8988T (cell line): Measurements from ENCODE around the gene APBB2.
A peak's percentile ranks its signal among the peaks of the same experiment; 100 is the strongest.

ENCODE experiments used
- DNase-seq: peaks from one replicate; pipeline ENCODE4 v3.0.0; 2011

The APBB2 gene

DNA sequence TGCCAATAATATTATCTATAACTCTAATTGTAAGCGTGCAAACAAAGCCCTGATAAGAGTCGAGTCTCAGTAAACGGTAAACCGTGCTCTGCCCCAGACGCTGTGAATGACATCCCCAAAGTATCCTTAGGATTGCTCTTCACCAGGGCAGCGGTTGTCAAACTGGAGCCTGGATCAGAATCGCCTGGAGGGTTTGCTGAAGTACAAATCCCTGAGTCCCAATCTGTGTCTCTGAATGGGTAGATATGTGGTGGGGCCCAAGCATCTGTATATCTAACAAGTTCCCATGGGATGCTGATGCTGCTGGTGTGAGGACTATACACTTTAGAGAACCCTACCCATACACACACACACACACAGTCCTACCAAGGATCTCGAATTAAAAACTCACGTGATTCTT lies 813 bp upstream of the APBB2 start:
- no peak for DNase-seq

DNA sequence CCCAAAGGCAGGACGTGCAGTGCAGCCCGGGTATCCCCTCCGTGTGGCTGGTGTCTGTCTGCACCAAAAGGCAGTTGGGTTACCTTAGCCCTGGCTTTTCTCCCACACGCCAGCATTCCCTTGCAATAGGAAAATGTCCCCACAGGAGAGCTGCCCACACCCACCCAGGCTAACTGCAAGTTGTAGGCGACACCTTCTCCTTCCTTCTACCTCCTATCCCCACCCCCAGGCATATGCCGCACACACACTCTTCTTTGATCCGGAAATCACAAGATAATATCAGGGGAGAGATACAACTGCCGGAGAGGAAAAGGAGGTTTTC lies 444 bp upstream of the APBB2 start:
- DNase-seq: no peak

DNA sequence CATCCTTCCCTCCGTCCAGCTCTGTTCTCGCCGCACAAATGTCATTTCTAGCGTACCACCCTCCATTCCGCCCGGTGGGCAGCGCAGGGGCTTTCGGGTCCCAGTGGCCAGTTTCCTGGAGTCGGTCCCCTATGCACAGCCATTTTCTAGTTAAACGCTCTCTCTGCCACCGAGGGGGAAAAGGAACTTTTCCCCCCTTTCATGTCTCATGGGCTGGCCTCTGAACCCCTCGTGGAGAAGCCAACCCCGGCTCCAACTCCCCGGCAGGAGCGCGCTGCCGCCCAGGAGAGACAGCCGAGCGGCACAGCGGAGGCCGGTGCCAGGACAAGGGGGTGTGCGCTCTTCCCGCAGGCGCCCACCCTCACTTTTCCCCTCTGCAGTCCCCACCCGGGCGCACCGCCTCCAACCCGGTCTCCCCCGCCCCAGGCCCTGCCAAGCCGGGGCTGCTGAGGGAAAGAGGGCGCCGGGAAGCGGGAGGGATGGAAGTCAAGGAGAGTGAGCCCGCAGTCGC lies 662 bp downstream of the APBB2 start:
- no peak for DNase-seq

DNA sequence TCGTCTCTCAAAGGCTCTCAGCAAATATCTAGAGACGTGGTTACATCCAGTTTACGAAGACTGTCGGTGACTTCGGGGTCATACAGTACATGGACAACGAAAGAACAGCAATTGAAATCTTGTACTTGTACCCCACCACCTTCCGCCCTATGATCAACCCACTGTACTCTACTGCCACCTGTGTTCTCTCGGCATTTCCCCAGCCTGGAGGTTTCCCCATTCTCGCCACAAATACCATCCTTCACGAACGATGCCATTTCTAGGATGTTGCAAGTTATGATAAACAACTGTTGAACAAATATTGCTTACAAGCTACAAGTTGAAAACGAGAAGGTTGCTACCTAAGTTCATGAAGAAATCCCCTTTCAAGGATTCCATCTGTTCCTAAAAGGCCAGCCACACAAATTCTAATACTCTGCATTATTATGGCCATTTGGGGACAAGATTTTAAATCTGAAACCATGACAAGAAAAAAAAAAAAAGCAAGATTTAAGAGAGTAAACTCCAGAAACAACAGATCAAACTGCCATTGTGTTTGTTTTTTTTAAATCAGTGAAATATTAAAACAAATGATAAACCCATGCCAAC lies 1.6 kb downstream of the APBB2 start:
- DNase-seq: peak; percentile 40

DNA sequence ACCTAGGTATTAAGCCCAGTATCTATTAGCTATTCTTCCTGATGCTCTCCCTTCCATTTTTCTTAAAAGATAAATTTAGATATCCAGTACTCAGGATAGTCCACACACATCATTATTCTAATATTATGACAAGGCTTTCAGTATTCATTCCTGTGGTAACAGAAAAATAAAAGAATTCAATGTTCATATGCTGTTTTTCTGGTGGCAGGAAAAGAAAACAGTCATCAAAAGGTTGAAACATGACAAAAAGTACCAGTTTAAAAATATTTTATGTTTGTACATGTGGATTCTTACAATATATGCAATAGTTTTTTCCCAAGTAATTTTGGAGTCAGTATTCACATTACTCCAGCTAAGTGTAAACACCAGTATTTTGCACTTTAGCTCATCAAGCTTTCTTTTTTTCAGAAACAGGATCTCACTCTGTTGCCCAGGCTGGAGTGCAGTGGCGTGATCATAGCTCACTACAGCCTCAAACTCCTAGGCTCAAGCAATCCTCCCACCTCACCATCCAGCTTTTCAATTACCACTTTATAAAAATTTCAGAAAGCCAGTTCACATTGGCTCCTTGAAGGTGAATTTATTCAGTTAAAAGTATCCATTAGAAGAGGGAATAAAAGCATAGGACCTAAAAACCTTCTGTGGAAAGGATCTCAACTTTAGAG lies 2.3 kb downstream of the APBB2 start:
- no peak for DNase-seq

DNA sequence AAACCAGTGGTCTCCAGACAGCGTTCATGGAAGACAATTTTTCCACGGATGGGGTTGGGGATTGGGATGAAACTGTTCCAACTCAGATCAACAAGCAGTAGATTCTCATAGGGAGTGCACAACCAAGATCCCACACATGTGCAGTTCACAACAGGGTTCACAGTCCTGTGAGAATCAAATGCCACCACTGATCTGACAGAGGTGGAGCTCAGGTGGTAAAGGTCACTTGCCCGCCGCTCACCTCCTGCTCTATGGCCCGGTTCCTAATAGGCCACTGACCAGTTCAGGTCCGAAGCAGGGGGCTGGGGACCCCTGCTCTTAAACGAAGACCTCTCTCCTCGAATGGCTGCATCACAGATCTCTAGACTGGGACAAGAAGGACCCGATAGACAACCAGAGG lies 4.4 kb downstream of the APBB2 start:
- no peak for DNase-seq

DNA sequence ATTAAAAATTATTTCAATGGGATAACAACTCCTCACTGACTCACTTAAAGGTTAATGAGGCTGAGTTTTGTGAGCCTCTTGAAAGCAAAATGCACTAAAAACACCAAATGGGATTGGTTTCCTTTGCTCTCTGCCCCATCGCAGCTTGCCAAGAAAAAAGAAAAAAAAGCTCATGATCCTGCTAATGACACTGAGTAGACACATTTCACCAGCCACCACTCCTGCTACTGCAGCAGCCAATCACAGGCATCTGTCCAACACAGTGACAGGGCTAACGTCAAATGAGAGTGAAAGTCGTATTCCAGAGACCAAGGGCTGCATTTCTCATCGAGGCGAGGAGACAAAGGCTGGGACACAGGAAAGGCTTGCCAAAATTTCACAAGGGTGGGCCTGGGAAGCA lies 5.2 kb downstream of the APBB2 start:
- DNase-seq: no peak

DNA sequence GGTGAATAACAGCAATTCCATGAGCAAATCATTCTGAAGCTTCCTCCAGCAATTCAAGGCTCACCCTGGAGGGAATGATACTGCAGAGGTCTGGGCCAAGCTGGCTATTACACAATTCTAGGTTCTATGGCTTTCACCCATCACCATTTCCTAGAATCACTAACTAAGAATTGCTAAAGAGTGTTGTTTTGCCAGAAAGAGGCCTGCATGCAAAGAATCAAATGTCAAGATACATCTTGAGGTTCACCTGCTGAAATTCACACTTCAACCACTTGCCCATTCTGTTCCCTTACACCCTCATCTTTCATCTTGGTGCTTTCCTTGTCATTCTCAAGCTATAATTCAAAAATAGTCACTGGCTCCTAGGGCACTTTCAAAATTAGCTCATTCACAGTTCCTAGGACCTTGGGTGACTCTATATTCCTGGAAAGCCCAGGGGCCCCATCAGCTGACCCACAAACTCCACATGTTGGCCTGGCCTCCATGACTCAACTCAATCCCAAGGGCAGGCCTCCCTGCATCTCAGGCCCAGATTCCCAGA lies 7.0 kb downstream of the APBB2 start:
- DNase-seq: no peak

DNA sequence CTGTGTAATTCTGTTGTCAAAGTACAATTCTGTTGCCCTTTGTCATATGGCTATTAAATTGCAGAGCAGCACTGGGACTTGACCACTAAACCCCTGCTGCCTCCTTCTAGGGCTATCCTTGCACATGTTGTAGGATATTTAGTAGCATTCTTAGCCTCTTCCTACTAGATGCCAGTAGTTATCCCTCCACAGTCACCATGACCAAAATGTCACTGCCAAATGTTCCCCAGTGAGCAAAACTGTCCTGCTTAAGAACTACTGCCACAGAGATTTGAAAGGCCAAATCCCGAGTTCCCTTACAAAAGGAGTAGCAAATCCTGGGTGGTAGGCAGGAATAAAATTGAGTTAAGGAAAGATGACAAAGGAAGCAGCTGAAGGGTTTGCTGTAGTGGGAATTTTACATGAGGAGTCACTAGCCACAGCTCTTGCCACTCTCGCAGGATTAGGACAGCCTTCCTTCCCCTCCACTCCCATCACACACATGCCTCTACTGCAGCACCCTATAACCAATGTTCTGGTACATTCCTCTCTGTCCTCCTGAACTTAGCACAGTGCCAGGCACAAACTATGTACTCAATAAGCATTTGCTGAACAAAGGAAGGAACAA lies 8.4 kb downstream of the APBB2 start:
- no peak for DNase-seq

DNA sequence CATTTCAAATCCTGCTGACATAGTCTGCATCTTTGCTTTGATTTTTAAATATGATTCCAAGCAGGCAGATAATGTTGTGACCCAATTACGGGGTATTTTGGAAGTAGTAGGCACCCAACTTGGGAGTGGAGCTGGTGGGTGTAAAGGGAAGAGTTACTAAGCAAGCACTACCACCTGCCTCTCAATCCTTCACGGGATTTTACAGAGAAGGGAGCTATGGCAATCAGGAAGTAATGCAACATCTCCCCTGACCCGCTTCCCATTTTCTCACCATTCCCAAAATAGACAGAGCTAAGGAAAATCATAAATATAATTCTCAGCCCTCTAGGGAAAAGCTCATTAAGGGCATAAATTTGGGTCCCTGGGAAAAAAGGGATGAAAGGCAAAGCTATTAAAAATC lies 9.2 kb downstream of the APBB2 start:
- DNase-seq: no peak

DNA sequence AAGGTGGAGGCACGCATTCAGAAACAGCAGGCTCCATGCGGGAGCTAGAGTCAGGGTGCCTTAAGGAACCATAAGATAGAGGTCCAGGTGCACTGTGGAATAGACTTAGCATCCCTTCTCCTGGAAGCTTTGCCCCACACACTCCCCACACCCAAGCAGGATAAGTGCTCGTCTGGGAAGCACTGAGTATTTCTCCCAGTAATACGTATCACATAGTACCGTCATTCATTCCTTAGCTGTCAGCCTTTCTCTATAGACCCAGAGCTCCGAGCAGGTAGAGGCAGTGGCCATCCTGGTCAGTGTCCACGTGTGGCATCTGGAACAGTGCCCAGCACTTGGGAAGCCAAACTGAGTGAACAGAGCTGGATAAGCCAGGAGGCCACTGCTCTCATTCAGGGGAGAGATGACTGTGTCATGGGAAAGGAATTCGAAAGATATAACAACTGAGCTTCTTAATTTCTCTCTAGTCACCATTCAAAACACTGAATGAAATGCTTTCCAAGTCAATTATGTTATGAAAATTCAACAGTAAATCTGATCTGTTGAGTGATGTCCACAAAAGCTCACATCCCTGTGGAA lies 9.9 kb downstream of the APBB2 start:
- DNase-seq: no peak

DNA sequence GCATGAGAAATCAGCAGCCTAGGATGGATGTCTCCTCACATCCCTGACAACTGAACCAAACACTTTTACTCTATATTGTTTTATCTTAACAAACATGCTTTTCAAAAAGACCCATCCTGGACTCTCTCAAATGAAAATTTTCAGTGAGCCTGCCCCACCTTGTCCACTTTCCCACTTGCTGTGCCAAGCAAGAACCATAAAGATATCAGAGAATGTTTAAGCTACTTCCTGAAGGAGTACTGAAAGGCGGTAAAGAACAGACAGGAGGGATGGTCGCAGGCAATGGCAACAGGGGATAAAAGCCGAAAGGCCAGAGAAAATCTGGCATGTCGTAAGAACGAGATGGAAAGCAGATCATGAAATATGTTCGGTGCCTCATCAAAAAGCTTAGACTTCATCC lies 10.5 kb downstream of the APBB2 start:
- no peak for DNase-seq

DNA sequence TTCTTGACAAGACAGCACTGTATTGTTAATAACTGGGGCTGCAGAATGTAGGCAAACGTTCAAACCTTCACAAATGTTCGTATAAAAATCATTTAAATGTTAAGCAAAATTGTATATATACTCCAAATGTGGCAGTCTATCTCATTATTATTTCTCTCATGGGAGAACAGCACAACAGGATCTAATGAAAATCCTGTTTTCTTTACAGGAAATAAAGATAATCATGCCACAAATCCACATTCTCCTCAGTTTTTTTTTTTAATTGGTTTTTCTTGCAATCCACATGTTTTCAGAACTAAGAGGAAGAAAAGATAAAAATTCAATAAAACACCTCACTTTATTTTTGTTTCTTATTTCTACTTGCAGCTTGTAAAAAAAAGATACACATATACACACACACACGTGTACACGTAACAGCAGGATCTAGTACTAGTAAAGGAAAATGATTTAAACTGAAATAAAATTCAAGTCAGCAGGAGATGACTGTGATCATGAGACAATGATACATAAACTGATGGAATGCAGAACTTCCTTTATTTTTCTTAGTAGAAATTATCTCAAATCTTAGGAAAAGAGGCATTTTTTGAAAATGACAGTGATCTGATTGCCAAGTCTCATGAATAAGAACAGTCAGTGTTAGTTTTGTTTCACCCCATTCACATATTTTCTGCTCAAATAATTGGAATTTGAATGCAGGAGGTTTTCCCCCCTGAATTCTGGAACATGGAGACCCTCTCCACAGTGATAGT lies 11.3 kb downstream of the APBB2 start:
- DNase-seq: no peak

DNA sequence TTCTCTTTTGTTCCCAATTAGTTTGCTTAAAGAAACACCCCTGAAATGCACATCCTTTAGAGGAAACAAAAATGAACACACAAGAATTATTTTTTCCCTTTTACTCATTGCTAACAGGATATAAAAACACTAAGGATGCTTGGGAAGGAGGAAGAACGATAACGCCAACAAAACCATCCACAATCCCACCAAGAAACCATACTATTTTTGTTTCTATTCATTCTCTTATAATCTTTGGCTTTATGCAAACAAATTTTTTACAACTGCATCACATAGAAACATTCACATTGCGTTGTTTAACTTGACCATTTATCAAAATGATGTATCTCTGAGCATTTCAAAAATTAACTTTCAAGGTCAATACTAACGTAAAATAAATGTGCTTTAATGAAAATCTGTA lies 12.0 kb downstream of the APBB2 start:
- DNase-seq: no peak

DNA sequence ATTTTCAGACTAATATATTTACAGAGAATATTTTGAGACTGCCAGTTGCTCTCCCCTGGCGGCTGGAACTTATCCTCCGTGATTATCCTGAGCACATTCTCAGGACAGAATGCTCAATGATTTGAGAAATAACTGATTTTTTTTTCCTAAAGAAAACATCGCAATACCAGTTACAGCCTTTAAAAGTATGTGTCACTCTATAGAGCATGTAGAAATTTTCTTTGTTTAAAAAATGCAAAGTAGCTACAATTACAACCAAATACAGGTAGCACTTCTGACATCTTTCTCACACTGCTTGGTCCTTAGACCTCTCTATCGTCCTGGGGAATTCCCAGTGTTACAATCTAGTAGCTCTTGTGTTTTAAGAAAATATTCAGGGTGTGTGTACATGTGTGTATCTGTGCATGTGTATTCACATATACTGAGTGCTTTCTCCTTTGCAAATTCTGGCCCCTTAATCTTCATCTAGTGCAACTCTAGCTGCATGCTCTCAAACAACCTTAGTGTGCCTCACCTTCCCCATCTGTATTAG lies 13.8 kb downstream of the APBB2 start:
- no peak for DNase-seq

DNA sequence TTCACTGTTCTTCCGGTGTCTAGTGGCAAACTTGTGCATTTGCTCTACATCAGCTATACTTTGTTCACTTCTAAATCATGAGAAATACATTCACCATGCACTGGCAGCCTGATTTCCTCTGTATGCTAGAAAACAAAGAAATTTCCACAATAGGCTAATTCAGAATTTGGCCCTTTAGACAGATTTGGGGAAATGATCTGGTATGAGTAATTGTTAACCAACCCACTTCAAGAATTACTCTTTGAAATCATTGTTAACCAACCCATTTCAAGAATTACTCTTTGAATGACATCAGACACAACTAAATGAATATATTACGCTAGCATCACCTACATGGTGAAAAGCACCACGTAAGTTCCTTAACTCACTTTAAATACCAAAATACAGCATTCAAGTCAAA lies 14.6 kb downstream of the APBB2 start:
- no peak for DNase-seq

DNA sequence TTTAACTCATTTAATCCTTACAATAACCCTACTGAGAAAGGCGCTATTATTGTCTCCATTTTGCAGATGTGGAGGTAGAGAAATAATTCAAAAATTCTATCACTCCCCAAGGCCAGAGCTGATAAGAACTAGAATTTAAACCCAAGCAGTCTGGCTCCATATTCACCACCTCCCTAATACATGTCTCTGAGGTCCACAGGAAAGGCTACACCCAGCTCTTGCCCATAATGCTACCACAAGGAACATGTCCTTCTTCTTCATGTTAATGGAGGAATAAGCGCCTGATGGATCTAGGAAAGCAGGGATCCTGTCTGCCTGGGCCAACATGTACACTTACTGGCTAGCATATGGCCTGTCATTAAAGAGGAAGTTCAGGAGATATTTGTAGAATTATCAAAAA lies 16.3 kb downstream of the APBB2 start:
- DNase-seq: no peak

DNA sequence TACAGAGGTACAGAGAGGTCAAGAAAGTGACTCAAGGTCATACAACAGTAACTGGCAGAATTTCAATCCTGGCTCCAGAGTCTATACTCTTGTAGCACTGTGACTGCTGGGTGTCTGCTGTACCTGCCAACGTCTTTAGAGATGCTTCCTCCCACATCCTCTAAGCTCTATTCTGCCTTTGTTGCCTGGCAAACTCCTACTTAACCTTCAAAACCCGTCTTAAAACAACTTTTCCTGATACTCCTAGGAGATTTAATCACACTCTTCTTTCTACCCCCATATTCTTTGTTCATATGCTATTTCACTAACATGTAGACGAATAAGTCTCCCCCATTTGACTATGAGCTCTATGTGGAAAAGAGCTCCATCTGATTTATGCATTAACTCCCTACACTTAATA lies 16.8 kb downstream of the APBB2 start:
- no peak for DNase-seq

DNA sequence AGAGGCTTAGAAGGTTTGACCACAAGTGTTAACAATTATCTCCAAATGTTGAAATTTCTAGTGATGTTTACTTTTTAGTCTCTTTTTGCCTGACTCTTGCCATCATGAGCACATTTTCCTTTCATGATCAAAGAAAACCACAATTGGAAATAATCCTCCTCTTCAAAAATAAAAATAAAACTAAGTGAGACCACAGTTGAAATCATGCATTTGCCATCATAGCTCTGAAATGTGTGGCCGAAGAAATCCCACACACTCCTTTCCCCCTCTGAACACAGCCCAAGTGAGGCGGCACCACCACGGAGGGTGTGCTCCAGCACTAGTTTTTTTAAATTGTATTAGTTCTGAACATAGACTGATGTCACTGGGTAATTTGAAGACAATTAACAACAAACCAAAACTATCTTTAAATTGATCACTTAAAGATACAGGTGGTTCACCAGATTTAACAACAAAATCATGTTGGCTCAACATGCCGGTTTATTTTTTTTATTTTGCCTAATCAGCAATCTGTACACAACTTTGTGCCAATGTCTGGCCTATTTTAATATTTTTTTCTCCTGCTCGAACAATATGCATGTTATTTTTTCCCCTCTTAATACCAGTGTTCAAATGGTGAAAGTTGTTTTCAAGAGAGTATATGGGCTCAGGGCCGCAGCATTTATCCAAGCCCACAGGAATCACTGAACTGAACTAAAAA lies 17.6 kb downstream of the APBB2 start:
- no peak for DNase-seq

DNA sequence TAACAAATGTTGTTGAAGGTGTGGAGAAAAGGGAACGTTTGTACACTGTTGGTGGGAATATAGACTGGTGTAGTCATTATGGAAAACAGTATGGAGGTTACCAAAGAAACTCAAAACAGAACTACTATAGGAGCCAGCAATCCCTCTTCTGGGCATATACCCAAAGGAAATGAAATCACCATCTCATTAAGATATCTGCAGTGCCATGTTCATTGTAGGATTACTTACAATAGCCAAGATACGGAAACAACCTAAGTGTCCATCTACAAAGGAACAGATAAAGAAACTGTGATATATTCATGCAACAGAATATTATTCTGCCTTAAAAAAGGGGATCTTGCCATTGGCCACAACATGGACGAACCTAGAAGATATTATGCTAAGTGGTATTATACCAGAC lies 22.2 kb downstream of the APBB2 start:
- DNase-seq: no peak

DNA sequence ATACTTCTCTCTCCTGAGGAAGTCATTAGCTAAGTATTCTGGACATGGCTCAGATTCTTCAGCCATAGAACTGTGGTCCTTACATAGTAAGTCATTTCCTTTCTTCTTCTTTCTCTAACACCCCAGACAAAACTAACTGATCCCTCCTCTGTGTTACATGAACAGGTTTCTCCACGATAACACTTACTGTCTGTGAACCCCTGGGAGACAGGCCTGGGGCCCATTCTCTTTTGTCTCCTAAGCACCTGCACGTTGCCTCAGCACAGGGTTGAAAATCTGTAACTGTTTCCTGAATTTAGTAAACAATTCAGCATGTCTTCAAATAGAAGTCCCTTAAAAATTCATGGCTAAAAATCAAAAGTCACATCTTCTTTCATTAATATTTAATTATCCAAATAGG lies 24.7 kb downstream of the APBB2 start:
- DNase-seq: no peak

DNA sequence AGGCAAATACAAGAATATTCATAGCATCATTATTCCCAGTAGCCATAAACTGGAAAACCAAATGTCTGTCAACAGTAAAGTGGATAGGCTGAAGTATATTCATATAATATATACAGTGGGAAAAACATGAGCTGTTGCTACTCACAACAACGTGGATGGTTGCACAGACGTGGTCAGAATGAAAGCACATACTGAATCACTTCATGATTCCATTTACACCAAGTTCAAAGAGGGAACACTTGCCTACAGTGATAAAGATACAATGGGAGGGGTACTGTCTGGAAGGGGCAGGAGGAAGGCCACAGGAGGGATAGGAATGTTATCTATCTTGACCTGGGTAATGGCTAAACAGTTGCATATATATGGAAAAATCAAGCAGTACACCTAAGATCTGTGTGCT lies 25.3 kb downstream of the APBB2 start:
- DNase-seq: no peak
